Progenitor cell of endocrine pancreas (in vitro differentiated cells): ENCODE results near the gene CFAP57. TPM values are rescaled to one million over a fixed set of nuclear protein-coding genes. Genes with fewer than 3 reads are reported as not detected.

Experiments used
- DNase-seq: peaks from one replicate; pipeline ENCODE4 v3.0.0; 2021; ENCODE audit warnings: low spot score; ENCODE audit not compliant: unreplicated experiment
- H3K27ac Mint-ChIP-seq: 2 replicates; pipeline ENCODE4 v1.8.0; 2021; ENCODE audit warnings: mild to moderate bottlenecking, moderate library complexity, mixed read lengths
- H3K27me3 Mint-ChIP-seq: 2 replicates; pipeline ENCODE4 v1.8.0; 2021; ENCODE audit warnings: mixed read lengths
- H3K36me3 Mint-ChIP-seq: 2 replicates; pipeline ENCODE4 v1.8.0; 2022; ENCODE audit warnings: mixed read lengths; ENCODE audit not compliant: insufficient read depth
- H3K4me1 Mint-ChIP-seq: 2 replicates; pipeline ENCODE4 v1.8.0; 2021; ENCODE audit warnings: low read depth, mixed read lengths
- H3K4me3 Mint-ChIP-seq: 2 replicates; pipeline ENCODE4 v1.8.0; 2021; ENCODE audit warnings: low read depth, mild to moderate bottlenecking, moderate library complexity, mixed read lengths
- H3K9me3 Mint-ChIP-seq: 2 replicates; pipeline ENCODE4 v1.8.0; 2021; ENCODE audit warnings: low read depth, mixed read lengths
- CTCF ChIP-seq: fragments of 200-600 bp; sonication (generic); IDR thresholded peaks from one replicate; pipeline ENCODE4 v1.5.0; 2021; ENCODE audit warnings: antibody characterized with exemption, mild to moderate bottlenecking; ENCODE audit not compliant: unreplicated experiment
- long read RNA-seq: library from polyadenylated mRNA; unstranded; transcript quantifications from one replicate; pipeline ENCODE4 v2.0.0, GENCODE V29; 2020
- total RNA-seq: library from RNA; stranded (reverse); gene quantifications from 2 replicates; pipeline ENCODE4 v1.2.1, GENCODE V29; 2021

The CFAP57 gene
- 2.2 and 2.3 TPM in 2 replicates for total RNA-seq
- long read RNA-seq, partial matches to known transcripts: 5 of 14 reads
- long read RNA-seq, other reads (novel, unspliced or antisense): 9 of 14 reads

- Mint-ChIP-seq H3K27ac (peak within 1 kb of the TSS; percentile 91), H3K27me3 (peaks cover 12% of the 10 kb centered on the region), H3K36me3 (peaks cover 11% of the 10 kb centered on the region), H3K4me3 (peak within 1 kb of the TSS; percentile 98), H3K9me3 (no peaks in the 10 kb centered on the region), H3K4me1 (peaks cover 11% of the 10 kb centered on the region)
- TF ChIP-seq CTCF: no peak
- DNase-seq: peak; percentile 63
Measured at GRCh38 chr1:43171876-43172526, at the start of gene CFAP57, which contains the start of gene EBNA1BP2. TSS of gene CFAP57 (plus strand) at chr1:43172330. CDS start at chr1:43172754, 424 bp downstream. TSS of gene EBNA1BP2 (minus strand) at chr1:43172290. CDS start at chr1:43172118, 172 bp downstream.

GRCh38 chr1:43123031-43123430 lies 49.1 kb upstream of the CFAP57 start:
- TF ChIP-seq CTCF: no peak
- H3K4me1 Mint-ChIP-seq: peaks cover 5% of the 10 kb centered on the region
- H3K9me3 Mint-ChIP-seq: peaks cover 15% of the 10 kb centered on the region
- DNase-seq: no peak
- H3K27me3 Mint-ChIP-seq: no peaks in the 10 kb centered on the region
- H3K27ac Mint-ChIP-seq: no peak overlapping the region
- peaks cover 8% of the 10 kb centered on the region for H3K36me3 Mint-ChIP-seq
- H3K4me3 Mint-ChIP-seq: no peak overlapping the region

GRCh38 chr1:43128816-43129215 lies 43.3 kb upstream of the CFAP57 start:
- no peak overlapping the region for H3K27ac Mint-ChIP-seq
- no peak for TF ChIP-seq CTCF
- peaks cover 13% of the 10 kb centered on the region for H3K36me3 Mint-ChIP-seq
- no peak overlapping the region for H3K4me3 Mint-ChIP-seq
- no peaks in the 10 kb centered on the region for H3K4me1 Mint-ChIP-seq
- H3K9me3 Mint-ChIP-seq: peaks cover 20% of the 10 kb centered on the region
- no peak for DNase-seq
- H3K27me3 Mint-ChIP-seq: no peaks in the 10 kb centered on the region

GRCh38 chr1:43129426-43129825 lies 42.7 kb upstream of the CFAP57 start:
- Mint-ChIP-seq H3K27me3 (no peaks in the 10 kb centered on the region), H3K9me3 (peaks cover 22% of the 10 kb centered on the region), H3K36me3 (peaks cover 14% of the 10 kb centered on the region), H3K4me1 (peaks cover 4% of the 10 kb centered on the region), H3K4me3 (no peak overlapping the region), H3K27ac (no peak overlapping the region)
- no peak for TF ChIP-seq CTCF
- DNase-seq: no peak

GRCh38 chr1:43134068-43134467 lies 38.1 kb upstream of the CFAP57 start:
- Mint-ChIP-seq H3K9me3 (peaks cover 30% of the 10 kb centered on the region), H3K4me3 (no peak overlapping the region), H3K36me3 (peaks cover 18% of the 10 kb centered on the region), H3K4me1 (peaks cover 4% of the 10 kb centered on the region), H3K27me3 (no peaks in the 10 kb centered on the region), H3K27ac (no peak overlapping the region)
- TF ChIP-seq CTCF: no peak
- no peak for DNase-seq
